Uterus (tissue), 4 donors: ENCODE results near the gene UBE2J1. TPM values are rescaled to one million over a fixed set of nuclear protein-coding genes. Genes with fewer than 3 reads are reported as not detected.

Source experiments
- DNase-seq, 2 donors: peaks; one replicate each; pipeline ENCODE4 v3.0.0-alpha.2; 2019 to 2020
- H3K27ac ChIP-seq, 2 donors: fragments of 200-600 bp; sonication (generic); 1 replicate in 1 of 2; 2 replicates in 1 of 2; pipeline ENCODE4 v1.5.1; 2016 to 2018
- H3K27me3 ChIP-seq, 2 donors: fragments of 200-600 bp; sonication (generic); one replicate each; pipeline ENCODE4 v1.5.1; 2018 to 2019; ENCODE audit warnings: control low read depth in 1 of 2
- H3K36me3 ChIP-seq, 2 donors: fragments of 200-600 bp; sonication (generic); one replicate each; pipeline ENCODE4 v1.5.1; 2019; ENCODE audit warnings: control low read depth in 1 of 2
- H3K4me1 ChIP-seq, 2 donors: fragments of 200-600 bp; sonication (generic); one replicate each; pipeline ENCODE4 v1.5.1; 2018 to 2019; ENCODE audit warnings: control low read depth in 1 of 2
- H3K4me3 ChIP-seq, 2 donors: fragments of 200-600 bp; sonication (generic); 1 replicate in 1 of 2; 2 replicates in 1 of 2; pipeline ENCODE4 v1.5.1; 2018 to 2019; ENCODE audit warnings: mild to moderate bottlenecking in 1 of 2
- H3K9me3 ChIP-seq, 2 donors: fragments of 200-600 bp; sonication (generic); one replicate each; pipeline ENCODE4 v1.5.1; 2019; ENCODE audit warnings: control low read depth in 1 of 2
- CTCF ChIP-seq, 4 experiments: fragments of 200-600 bp in 2 of 4; fragments of 450-650 bp in 2 of 4; sonication (generic) in 2 of 4; IDR thresholded peaks; one replicate each; pipeline ENCODE4 v1.5.1; 2016 to 2019; ENCODE audit warnings: antibody characterized with exemption in 4 of 4, mild to moderate bottlenecking in 2 of 4, moderate library complexity in 1 of 4
- POLR2A ChIP-seq, 2 donors: fragments of 450-650 bp; IDR thresholded peaks; one replicate each; pipeline ENCODE4 v1.6.1; 2016; ENCODE audit warnings: antibody characterized with exemption in 2 of 2, mild to moderate bottlenecking in 1 of 2, moderate library complexity in 1 of 2
- intact Hi-C: fragments of 100-400 bp; cut with DNase I; formaldehyde crosslinking; loops from one replicate; pipeline ENCODE4 v1.15.1; 2023; ENCODE audit warnings: low total_unique reads
- total RNA-seq, 4 donors: library from RNA; depleted of rRNA in 3 of 4; stranded (reverse); fragments of >200 nt in 3 of 4; gene quantifications; one replicate each; pipeline versions ENCODE4 v1.1.0 to v1.2.4, GENCODE V29; 2014 to 2023
- donor health status: DM: yes; HTN: yes; CAD: no.

Gene UBE2J1
- total RNA-seq, 4 donors from 2014 or later: 13.1 to 55.2 (median 41.0) TPM

- no peak overlapping the region for H3K27ac ChIP-seq
- H3K4me1 ChIP-seq: no peaks in the 10 kb centered on the region
- intact Hi-C loops: no loop called here
- TF ChIP-seq POLR2A (IDR thresholded peaks at IDR 0.05) (no peak), CTCF (IDR thresholded peaks at IDR 0.05) (no peak)
- no peak for DNase-seq
- no peaks in the 10 kb centered on the region for H3K27me3 ChIP-seq
- no peak overlapping the region for H3K4me3 ChIP-seq
- H3K36me3 ChIP-seq: no peaks in the 10 kb centered on the region
- H3K9me3 ChIP-seq: no peaks in the 10 kb centered on the region
These were observed 65.0 kb downstream of the UBE2J1 start for GRCh38 chr6:89287351-89288028.

DNA sequence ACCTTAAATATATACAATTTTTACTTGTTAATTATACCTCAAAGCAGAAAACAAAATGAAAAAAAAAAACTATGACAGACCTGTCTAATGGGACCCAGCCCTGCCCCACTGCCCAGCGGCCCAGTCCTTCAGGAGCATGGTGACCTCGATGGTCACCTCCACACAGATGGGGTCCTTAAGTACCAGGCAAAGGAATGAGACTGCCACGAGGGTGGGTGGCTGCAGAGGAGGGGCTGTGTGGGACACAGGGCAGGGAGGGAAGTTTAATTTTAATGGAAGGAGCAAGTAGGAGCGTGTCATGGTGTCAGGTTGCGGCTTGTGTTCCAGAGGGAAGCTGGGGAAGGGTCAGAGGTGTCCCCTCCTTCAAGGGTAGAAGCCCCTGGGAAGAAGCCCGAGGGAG, 66.0 kb downstream of the UBE2J1 start:
- Histone ChIP-seq H3K9me3 (no peaks in the 10 kb centered on the region), H3K4me3 (no peak overlapping the region), H3K36me3 (no peaks in the 10 kb centered on the region), H3K4me1 (no peaks in the 10 kb centered on the region), H3K27ac (no peak overlapping the region), H3K27me3 (no peaks in the 10 kb centered on the region)
- no peak for DNase-seq
- intact Hi-C loops: no loop called here
- no peak for TF ChIP-seq CTCF (IDR thresholded peaks at IDR 0.05)
- no peak for TF ChIP-seq POLR2A (IDR thresholded peaks at IDR 0.05)

- no peak for TF ChIP-seq CTCF (IDR thresholded peaks at IDR 0.05)
- TF ChIP-seq POLR2A (IDR thresholded peaks at IDR 0.05): no peak
- Histone ChIP-seq H3K4me1 (no peaks in the 10 kb centered on the region), H3K27me3 (no peaks in the 10 kb centered on the region), H3K9me3 (no peaks in the 10 kb centered on the region), H3K36me3 (no peaks in the 10 kb centered on the region), H3K4me3 (no peak overlapping the region), H3K27ac (no peak overlapping the region)
- intact Hi-C loops: no loop called here
- DNase-seq: no peak
These were observed 67.4 kb downstream of the UBE2J1 start for GRCh38 chr6:89284963-89285735.

GRCh38 chr6:89284081-89284480, 68.4 kb downstream of the UBE2J1 start:
- intact Hi-C loops: no loop called here
- H3K4me1 ChIP-seq: no peaks in the 10 kb centered on the region
- no peaks in the 10 kb centered on the region for H3K27me3 ChIP-seq
- H3K9me3 ChIP-seq: no peaks in the 10 kb centered on the region
- no peak overlapping the region for H3K4me3 ChIP-seq
- H3K27ac ChIP-seq: no peak overlapping the region
- no peaks in the 10 kb centered on the region for H3K36me3 ChIP-seq
- TF ChIP-seq POLR2A (IDR thresholded peaks at IDR 0.05) (no peak), CTCF (IDR thresholded peaks at IDR 0.05) (no peak)
- no peak for DNase-seq

DNA sequence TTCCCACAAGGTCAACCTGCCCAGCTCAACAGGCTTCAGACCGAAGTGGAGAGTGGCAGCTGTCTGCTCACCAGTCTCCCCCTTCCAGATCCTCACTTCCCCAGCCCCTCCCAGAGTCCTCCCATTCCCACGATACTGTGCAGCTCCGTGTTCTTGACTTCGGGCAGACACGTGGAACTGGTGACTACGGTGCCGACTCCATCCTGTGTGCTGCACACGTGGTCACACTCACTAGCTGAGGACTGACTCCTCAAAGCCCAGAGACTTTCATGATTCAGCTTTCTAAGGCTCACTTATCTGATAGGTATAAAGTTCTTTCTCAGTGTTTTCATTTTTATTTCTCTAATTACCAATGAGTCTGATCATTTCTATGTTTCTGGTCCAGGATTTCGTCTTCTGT, 69.8 kb downstream of the UBE2J1 start:
- intact Hi-C loops: no loop called here
- Histone ChIP-seq H3K36me3 (no peaks in the 10 kb centered on the region), H3K4me1 (no peaks in the 10 kb centered on the region), H3K27me3 (no peaks in the 10 kb centered on the region), H3K9me3 (no peaks in the 10 kb centered on the region), H3K27ac (no peak overlapping the region), H3K4me3 (no peak overlapping the region)
- TF ChIP-seq POLR2A (IDR thresholded peaks at IDR 0.05): no peak
- TF ChIP-seq CTCF (IDR thresholded peaks at IDR 0.05): no peak
- no peak for DNase-seq
